K562 (cell line): ENCODE data around the gene MPZL3. TPM values are rescaled to one million over a fixed set of nuclear protein-coding genes. Genes with fewer than 3 reads are reported as not detected.

Source experiments
- ATAC-seq: fragments of 200-7000 bp; cut with Tn5 transposase; 3 replicates; pipeline ENCODE4 v1.9.1; 2020; ENCODE audit warnings: moderate library complexity
- BruUV-seq: library from RNA; stranded (reverse); fragments of 400-500 nt; replicated peaks from 2 replicates; lab custom pipeline; 2021; lab: Mats Ljungman, UMichigan
- CTCF ChIA-PET: fragments of 300-600 bp; formaldehyde crosslinking; extraction: SDS; loops from one replicate; lab custom pipeline; 2021; ENCODE audit warnings: low intra/inter-chr PET ratio; lab: Yijun Ruan, JAX
- POLR2A ChIA-PET: fragments of 300-600, 350-650 bp; sonication (Branson Sonifier 250); formaldehyde crosslinking; extraction: SDS; loops from one replicate; lab custom pipeline; 2021; ENCODE audit warnings: antibody characterized with exemption, inconsistent platforms; lab: Yijun Ruan, JAX
- DNase-seq, 4 experiments: peaks; one replicate each; pipeline versions ENCODE4 v3.0.0 to v3.0.0-alpha.2; 2011 to 2018; ENCODE audit warnings: low spot score in 3 of 4, mixed read lengths in 3 of 4; ENCODE audit errors: extremely low read depth in 1 of 4
- FAIRE-seq: peaks from 2 replicates; lab custom pipeline; 2011; peaks lifted over from hg19 to GRCh38; lab: Jason Lieb, UNC
- H2AFZ ChIP-seq: 2 replicates; pipeline ENCODE4 v1.6.0; 2011; ENCODE audit warnings: low read depth, low read length, control low read depth, inconsistent platforms
- H3K27ac ChIP-seq: fragments of 200-600 bp; 3 replicates; pipeline ENCODE4 v1.8.0; 2011; ENCODE audit warnings: low read depth, mild to moderate bottlenecking, control low read depth, inconsistent platforms, low read length, moderate library complexity, mixed read lengths; ENCODE audit errors: extremely low read depth
- H3K27me3 ChIP-seq, 2 experiments: fragments of 300-600 bp in 1 of 2; 2 replicates in 1 of 2; 3 replicates in 1 of 2; pipeline versions ENCODE4 v1.6.0 to v1.8.0; 2011; ENCODE audit warnings: inconsistent platforms in 2 of 2, low read length in 2 of 2, mild to moderate bottlenecking in 1 of 2, mixed read lengths in 1 of 2, moderate library complexity in 1 of 2; ENCODE audit not compliant: control insufficient read depth in 2 of 2, insufficient read depth in 2 of 2
- H3K36me3 ChIP-seq: fragments of 300-600 bp; 3 replicates; pipeline ENCODE4 v1.8.0; 2011; ENCODE audit warnings: mild to moderate bottlenecking, low read length, inconsistent platforms; ENCODE audit not compliant: control insufficient read depth, insufficient read depth
- H3K4me1 ChIP-seq, 2 experiments: fragments of 200-600 bp in 1 of 2; replicated peaks in 1 of 2; 2 replicates in 1 of 2; 3 replicates in 1 of 2; pipeline versions ENCODE4 v1.5.1 to v1.8.0; 2011; ENCODE audit warnings: inconsistent platforms in 2 of 2, low read length in 2 of 2, mild to moderate bottlenecking in 1 of 2, mixed read lengths in 1 of 2, moderate library complexity in 1 of 2; ENCODE audit not compliant: control insufficient read depth in 2 of 2, insufficient read depth in 2 of 2
- H3K4me2 ChIP-seq: 2 replicates; pipeline ENCODE4 v1.6.1; 2011; ENCODE audit warnings: low read length, control low read depth, inconsistent platforms, mixed read lengths; ENCODE audit not compliant: insufficient read depth
- H3K4me3 ChIP-seq: fragments of 200-600 bp; sonication (generic), shearing (Covaris generic); 2 replicates; pipeline ENCODE4 v1.5.1; 2016; ENCODE audit warnings: control low read depth, inconsistent platforms
- H3K79me2 ChIP-seq: fragments of 200-600 bp; 3 replicates; pipeline ENCODE4 v1.8.0; 2011; ENCODE audit warnings: low read length, inconsistent platforms; ENCODE audit not compliant: control insufficient read depth, insufficient read depth
- H3K9ac ChIP-seq, 2 experiments: 2 replicates each; pipeline versions ENCODE4 v1.6.0 to v1.6.1; 2011; ENCODE audit warnings: low read depth in 2 of 2, low read length in 2 of 2, control low read depth in 1 of 2, inconsistent platforms in 1 of 2, mild to moderate bottlenecking in 1 of 2, mixed read lengths in 1 of 2; ENCODE audit not compliant: insufficient read depth in 1 of 2
- H3K9me1 ChIP-seq: one replicate; pipeline ENCODE4 v1.6.0; 2011; ENCODE audit warnings: inconsistent platforms, mild to moderate bottlenecking, low read length, moderate library complexity; ENCODE audit not compliant: control insufficient read depth, insufficient read depth
- H3K9me3 ChIP-seq: replicated peaks from 2 replicates; pipeline ENCODE4 v1.5.1; 2011; ENCODE audit warnings: low read depth, low read length, inconsistent platforms; ENCODE audit not compliant: control insufficient read depth, insufficient read depth
- H4K20me1 ChIP-seq: replicated peaks from 2 replicates; pipeline ENCODE4 v1.6.1; 2011; ENCODE audit warnings: low read length, inconsistent platforms, mixed read lengths; ENCODE audit not compliant: control insufficient read depth, insufficient read depth
- C11orf30 ChIP-seq: fragments of 450-650 bp; IDR thresholded peaks from 2 replicates; pipeline ENCODE4 v1.6.1; 2016; ENCODE audit warnings: low read depth, mild to moderate bottlenecking
- FOXO4 ChIP-seq: fragments of 450-650 bp; formaldehyde crosslinking; IDR thresholded peaks from 2 replicates; pipeline ENCODE4 v1.4.0; 2020; ENCODE audit warnings: mild to moderate bottlenecking, moderate library complexity
- MAFF ChIP-seq: IDR thresholded peaks from 2 replicates; pipeline ENCODE4 v1.6.1; 2012; ENCODE audit warnings: low read length, improper control_type of control experiment
- MAFG ChIP-seq: fragments of 450-650 bp; conservative IDR thresholded peaks from 2 replicates; pipeline ENCODE4 v1.6.1; 2016; ENCODE audit warnings: missing genetic modification characterization, missing compliant biosample characterization
- MAFK ChIP-seq: IDR thresholded peaks from 2 replicates; pipeline ENCODE4 v1.6.1; 2011; ENCODE audit warnings: low read length, improper control_type of control experiment
- RHOXF2B ChIP-seq: fragments of 250-450 bp; sonication (Bioruptor Pico); conservative IDR thresholded peaks from 2 replicates; pipeline ENCODE4 v1.5.1; 2021
- USF1 ChIP-seq: sonication (generic); formaldehyde crosslinking; IDR thresholded peaks from 2 replicates; pipeline ENCODE4 v1.9.0; 2022; ENCODE audit warnings: mild to moderate bottlenecking, missing genetic modification reagents
- ZFP91 ChIP-seq: sonication (generic); formaldehyde crosslinking; IDR thresholded peaks from 2 replicates; pipeline ENCODE4 v1.8.0; 2022; ENCODE audit warnings: mild to moderate bottlenecking, missing genetic modification reagents
- ZNF316 ChIP-seq: fragments of 450-650 bp; IDR thresholded peaks from 2 replicates; pipeline ENCODE4 v1.6.1; 2016
- WGBS: fragments of 100-300 bp; shearing (Covaris generic); methylation state at CpG from one replicate; pipeline ENCODE4 v1.1.6; 2016; ENCODE audit warnings: low coverage, mixed read lengths; ENCODE audit not compliant: insufficient coverage; ENCODE audit errors: missing lambda C conversion rate; 5-methylcytosine and 5-hydroxymethylcytosine counted together
- in situ Hi-C: fragments of 300-500 bp; cut with MboI; formaldehyde crosslinking; loops from 4 replicates; pipeline ENCODE4 v1.15.0; 2018; ENCODE audit warnings: inconsistent platforms, mixed read lengths
- intact Hi-C: fragments of 100-400 bp; cut with micrococcal nuclease; formaldehyde crosslinking; loops from 2 replicates; pipeline ENCODE4 v1.14.2; 2022
- polyA plus RNA-seq, 8 experiments: library from polyadenylated mRNA; depleted of rRNA in 4 of 8; stranded (reverse) in 5 of 8; unstranded in 3 of 8; fragments of >200 nt; fragmentation: Nextera tagmentation in 2 of 8; fragmentation: Illumina TruSeq in 1 of 8; extraction: Ambion mirVana in 2 of 8; extraction: Trizol in 1 of 8; gene quantifications; 2 replicates each; pipeline versions ENCODE4 v1.2.1 to v1.2.3, GENCODE V29; 2011 to 2014; ENCODE audit warnings: inconsistent platforms in 1 of 8, missing spikeins in 1 of 8
- total RNA-seq, 7 experiments: library from RNA; depleted of rRNA in 6 of 7; stranded (reverse); fragments of >200 nt in 6 of 7; fragmentation: Illumina TruSeq in 2 of 7; extraction: Trizol in 2 of 7; gene quantifications; 2 replicates each; pipeline versions ENCODE4 v1.2.1 to v1.2.3, GENCODE V29; 2011 to 2021; ENCODE audit warnings: low replicate concordance in 1 of 7

MPZL3 gene
- total and polyA plus RNA-seq, 9 of the 15 experiments (the other 6 are each of a cell fraction or from before 2014, with no cell fraction given), result 0.97 to 2.9 (median 1.6) TPM

DNA sequence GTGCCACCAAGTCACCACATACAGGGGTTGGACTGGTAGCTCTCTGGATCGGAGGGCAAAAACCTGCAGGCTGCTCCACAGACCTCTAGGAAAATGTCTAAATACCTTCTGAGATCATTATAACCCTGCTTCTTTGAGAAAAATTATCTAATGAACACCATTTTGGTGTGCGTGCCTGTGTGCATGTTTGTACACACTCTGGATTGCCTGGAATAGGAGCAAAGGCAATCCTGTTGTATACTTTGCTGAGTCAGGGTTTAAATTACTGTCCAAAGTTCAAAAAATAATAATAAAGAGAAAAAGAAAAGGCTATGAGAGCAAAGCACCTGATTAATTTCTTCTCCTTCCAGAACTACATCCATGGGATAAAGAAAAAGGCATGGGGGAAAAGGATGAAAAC is 38.4 kb downstream of the MPZL3 start:
- WGBS, result 17% methylated on average over 2 of the region's 2 CpGs
- Histone ChIP-seq H2AFZ (no peak overlapping the region), H3K79me2 (no peaks in the 10 kb centered on the region), H3K4me2 (no peak overlapping the region), H3K4me3 (no peak overlapping the region), H3K9me1 (no peaks in the 10 kb centered on the region), H3K27me3 (peaks cover 17 to 20% of the 10 kb centered on the region in 2 experiments), H3K9me3 (no peaks in the 10 kb centered on the region), H3K9ac (no peak overlapping the region), H3K36me3 (no peaks in the 10 kb centered on the region), H3K27ac (no peak overlapping the region), H3K4me1 (peaks cover 0 to 5% of the 10 kb centered on the region in 2 experiments; a peak in 2 of 5 replicates), H4K20me1 (no peaks in the 10 kb centered on the region)
- in situ Hi-C loops (no loop called here), intact Hi-C loops (no loop called here)
- no TSS peak for BruUV-seq
- ChIA-PET POLR2A (interaction anchor here (1.0 kb wide), 3 partner anchors 23 to 49 kb away, joined by 3 read pairs; no protein-coding TSS in a partner anchor), CTCF (no interaction called here)
- DNase-seq, result no peak
- FAIRE-seq, result no peak
- TF ChIP-seq MAFG (tag) (peak; percentile 84), MAFK (peak; percentile 87), C11orf30 (peak; percentile 90), ZNF316 (peak; percentile 93), RHOXF2B (no peak), ZFP91 (CRISPR knock-in tag) (no peak), FOXO4 (CRISPR knock-in tag) (no peak), MAFF (peak; percentile 87), USF1 (CRISPR knock-in tag) (no peak)
- ATAC-seq, result no peak
